Liver (tissue), 9 donors: ENCODE data around the gene XYLB. TPM values are rescaled to one million over a fixed set of nuclear protein-coding genes. Genes with fewer than 3 reads are reported as not detected.

ENCODE experiments used
- DNase-seq: peaks from one replicate; pipeline ENCODE4 v3.0.0-alpha.2; 2017; ENCODE audit warnings: low spot score
- H3K27ac ChIP-seq, 2 donors: one replicate each; pipeline ENCODE4 v1.7.0; 2013; ENCODE audit warnings: inconsistent platforms in 2 of 2, low read length in 2 of 2, control low read depth in 1 of 2, low read depth in 1 of 2, mild to moderate bottlenecking in 1 of 2
- H3K27me3 ChIP-seq, 4 donors: one replicate each; pipeline versions ENCODE4 v1.6.1 to v1.7.0; 2013; ENCODE audit warnings: low read length in 3 of 4, inconsistent platforms in 1 of 4, mild to moderate bottlenecking in 1 of 4, moderate library complexity in 1 of 4; ENCODE audit not compliant: control insufficient read depth in 4 of 4, insufficient read depth in 4 of 4
- H3K36me3 ChIP-seq, 4 donors: one replicate each; pipeline versions ENCODE4 v1.6.1 to v1.7.0; 2013; ENCODE audit warnings: low read length in 3 of 4, mild to moderate bottlenecking in 3 of 4, low read depth in 1 of 4, moderate library complexity in 1 of 4; ENCODE audit not compliant: control insufficient read depth in 4 of 4, insufficient read depth in 3 of 4
- H3K4me1 ChIP-seq, 4 donors: one replicate each; pipeline versions ENCODE4 v1.6.1 to v1.7.0; 2013; ENCODE audit warnings: low read length in 3 of 4, mild to moderate bottlenecking in 3 of 4, moderate library complexity in 1 of 4; ENCODE audit not compliant: control insufficient read depth in 4 of 4, insufficient read depth in 4 of 4
- H3K4me3 ChIP-seq, 3 donors: one replicate each; pipeline versions ENCODE4 v1.6.1 to v1.7.0; 2013; ENCODE audit warnings: low read length in 3 of 3, control low read depth in 1 of 3, low read depth in 1 of 3, mild to moderate bottlenecking in 1 of 3
- H3K9ac ChIP-seq, 2 donors: one replicate each; pipeline ENCODE4 v1.7.0; 2013; ENCODE audit warnings: low read length in 2 of 2, mild to moderate bottlenecking in 2 of 2, moderate library complexity in 2 of 2, control low read depth in 1 of 2, low read depth in 1 of 2
- H3K9me3 ChIP-seq, 4 donors: one replicate each; pipeline versions ENCODE4 v1.6.1 to v1.7.0; 2013; ENCODE audit warnings: low read length in 3 of 4; ENCODE audit not compliant: control insufficient read depth in 4 of 4
- EGR1 ChIP-seq, 2 donors: IDR thresholded peaks; 2 replicates each; pipeline ENCODE4 v1.6.1; 2016 to 2018; ENCODE audit warnings: antibody characterized with exemption in 2 of 2, low read depth in 2 of 2
- FOXA1 ChIP-seq: IDR thresholded peaks from 2 replicates; pipeline ENCODE4 v1.6.1; 2016; ENCODE audit warnings: antibody characterized with exemption
- GABPA ChIP-seq, 2 donors: IDR thresholded peaks in 1 of 2; conservative IDR thresholded peaks in 1 of 2; 2 replicates each; pipeline ENCODE4 v1.6.1; 2016; ENCODE audit warnings: antibody characterized with exemption in 2 of 2, mild to moderate bottlenecking in 1 of 2, moderate library complexity in 1 of 2
- HNF4G ChIP-seq: IDR thresholded peaks from 2 replicates; pipeline ENCODE4 v1.6.1; 2016; ENCODE audit warnings: antibody characterized with exemption
- JUND ChIP-seq, 2 donors: IDR thresholded peaks; 2 replicates each; pipeline ENCODE4 v1.6.1; 2016; ENCODE audit warnings: antibody characterized with exemption in 2 of 2
- NR2F2 ChIP-seq: IDR thresholded peaks from 2 replicates; pipeline ENCODE4 v1.6.1; 2016; ENCODE audit warnings: antibody characterized with exemption
- RAD21 ChIP-seq, 2 donors: IDR thresholded peaks; 2 replicates each; pipeline ENCODE4 v1.6.1; 2016; ENCODE audit warnings: antibody characterized with exemption in 2 of 2, mild to moderate bottlenecking in 2 of 2
- RXRA ChIP-seq, 2 donors: IDR thresholded peaks; 2 replicates each; pipeline ENCODE4 v1.6.1; 2017 to 2018; ENCODE audit warnings: antibody characterized with exemption in 2 of 2, mild to moderate bottlenecking in 1 of 2
- TAF1 ChIP-seq: conservative IDR thresholded peaks from 2 replicates; pipeline ENCODE4 v1.6.1; 2016; ENCODE audit warnings: antibody characterized with exemption, mild to moderate bottlenecking
- YY1 ChIP-seq: IDR thresholded peaks from 2 replicates; pipeline ENCODE4 v1.6.1; 2016; ENCODE audit warnings: antibody characterized with exemption, mild to moderate bottlenecking
- WGBS: extraction: QIAGEN DNeasy Blood & Tissue Kit; methylation state at CpG from one replicate; pipeline ENCODE4 v1.1.7; 2013; 5-methylcytosine and 5-hydroxymethylcytosine counted together
- polyA plus RNA-seq, 2 donors: library from polyadenylated mRNA; stranded (reverse) in 1 of 2; unstranded in 1 of 2; fragments of 200-250 nt in 1 of 2; fragments of >200 nt in 1 of 2; fragmentation: Nextera tagmentation in 1 of 2; extraction: Ambion mirVana in 1 of 2; gene quantifications; one replicate each; pipeline versions ENCODE4 v1.2.1 to v1.2.3, GENCODE V29; 2013 to 2015
- total RNA-seq, 2 donors: library from RNA; depleted of rRNA; stranded (reverse); fragments of >200 nt; gene quantifications; one replicate each; pipeline ENCODE4 v1.2.3, GENCODE V29; 2014
- TF ChIP-seq, protein P1 (sequence below): fragments of 150-350 bp; IDR thresholded peaks from 2 replicates; pipeline ENCODE4 v1.5.1; 2017; ENCODE audit warnings: improper control_type of control experiment, low read depth, low read length; ENCODE audit not compliant: missing input control
- TF ChIP-seq, protein P2 (sequence below): IDR thresholded peaks from 2 replicates; pipeline ENCODE4 v1.6.1; 2016; ENCODE audit warnings: antibody characterized with exemption, mild to moderate bottlenecking
- TF ChIP-seq, protein P3 (sequence below): IDR thresholded peaks from 2 replicates; pipeline ENCODE4 v1.6.1; 2016; ENCODE audit warnings: antibody characterized with exemption
- TF ChIP-seq, protein P4 (sequence below): IDR thresholded peaks from 2 replicates; pipeline ENCODE4 v1.6.1; 2016; ENCODE audit warnings: antibody characterized with exemption
- TF ChIP-seq, protein P5 (sequence below): IDR thresholded peaks from 2 replicates; pipeline ENCODE4 v1.6.1; 2016; ENCODE audit warnings: antibody characterized with exemption
- donor health status: healthy.
- donor health status: healthy.
- donor health status: healthy.
- donor health status: healthy.
- donor health status: healthy.

The XYLB gene
- total and polyA plus RNA-seq, 4 donors: 14.2 to 51.5 (median 18.0) TPM

DNA sequence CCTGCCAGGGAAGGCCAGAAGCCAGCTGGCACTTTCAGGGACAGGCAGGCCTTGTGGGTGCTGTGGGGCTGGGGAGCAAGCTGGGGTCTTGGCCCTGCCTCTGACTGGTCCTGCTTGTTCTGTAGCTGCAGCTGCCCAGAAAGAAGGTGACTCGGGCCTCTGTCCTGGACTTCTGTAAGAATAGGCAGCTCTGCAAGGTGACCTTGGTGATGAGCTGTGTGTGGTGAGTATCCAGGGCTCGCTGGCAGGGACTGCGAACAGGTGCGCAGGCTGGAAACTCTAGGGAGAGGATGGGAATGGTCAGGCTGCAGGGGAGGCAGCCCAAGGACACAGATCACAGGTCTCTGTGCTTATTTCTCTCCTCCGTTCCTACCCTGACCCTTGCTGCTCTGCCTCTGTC is 33.3 kb upstream of the XYLB start:
- Histone ChIP-seq H3K27me3 (no peaks in the 10 kb centered on the region), H3K4me3 (no peak overlapping the region), H3K9ac (no peak overlapping the region), H3K27ac (no peak overlapping the region), H3K9me3 (no peaks in the 10 kb centered on the region), H3K36me3 (no peaks in the 10 kb centered on the region), H3K4me1 (no peaks in the 10 kb centered on the region)
- WGBS: 95% methylated on average over 5 of the region's 5 CpGs
- no peak for TF ChIP-seq RAD21 (IDR thresholded peaks at IDR 0.05)
- TF ChIP-seq, protein P1, sequence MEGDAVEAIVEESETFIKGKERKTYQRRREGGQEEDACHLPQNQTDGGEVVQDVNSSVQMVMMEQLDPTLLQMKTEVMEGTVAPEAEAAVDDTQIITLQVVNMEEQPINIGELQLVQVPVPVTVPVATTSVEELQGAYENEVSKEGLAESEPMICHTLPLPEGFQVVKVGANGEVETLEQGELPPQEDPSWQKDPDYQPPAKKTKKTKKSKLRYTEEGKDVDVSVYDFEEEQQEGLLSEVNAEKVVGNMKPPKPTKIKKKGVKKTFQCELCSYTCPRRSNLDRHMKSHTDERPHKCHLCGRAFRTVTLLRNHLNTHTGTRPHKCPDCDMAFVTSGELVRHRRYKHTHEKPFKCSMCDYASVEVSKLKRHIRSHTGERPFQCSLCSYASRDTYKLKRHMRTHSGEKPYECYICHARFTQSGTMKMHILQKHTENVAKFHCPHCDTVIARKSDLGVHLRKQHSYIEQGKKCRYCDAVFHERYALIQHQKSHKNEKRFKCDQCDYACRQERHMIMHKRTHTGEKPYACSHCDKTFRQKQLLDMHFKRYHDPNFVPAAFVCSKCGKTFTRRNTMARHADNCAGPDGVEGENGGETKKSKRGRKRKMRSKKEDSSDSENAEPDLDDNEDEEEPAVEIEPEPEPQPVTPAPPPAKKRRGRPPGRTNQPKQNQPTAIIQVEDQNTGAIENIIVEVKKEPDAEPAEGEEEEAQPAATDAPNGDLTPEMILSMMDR: no peak
- TF ChIP-seq, protein P2, sequence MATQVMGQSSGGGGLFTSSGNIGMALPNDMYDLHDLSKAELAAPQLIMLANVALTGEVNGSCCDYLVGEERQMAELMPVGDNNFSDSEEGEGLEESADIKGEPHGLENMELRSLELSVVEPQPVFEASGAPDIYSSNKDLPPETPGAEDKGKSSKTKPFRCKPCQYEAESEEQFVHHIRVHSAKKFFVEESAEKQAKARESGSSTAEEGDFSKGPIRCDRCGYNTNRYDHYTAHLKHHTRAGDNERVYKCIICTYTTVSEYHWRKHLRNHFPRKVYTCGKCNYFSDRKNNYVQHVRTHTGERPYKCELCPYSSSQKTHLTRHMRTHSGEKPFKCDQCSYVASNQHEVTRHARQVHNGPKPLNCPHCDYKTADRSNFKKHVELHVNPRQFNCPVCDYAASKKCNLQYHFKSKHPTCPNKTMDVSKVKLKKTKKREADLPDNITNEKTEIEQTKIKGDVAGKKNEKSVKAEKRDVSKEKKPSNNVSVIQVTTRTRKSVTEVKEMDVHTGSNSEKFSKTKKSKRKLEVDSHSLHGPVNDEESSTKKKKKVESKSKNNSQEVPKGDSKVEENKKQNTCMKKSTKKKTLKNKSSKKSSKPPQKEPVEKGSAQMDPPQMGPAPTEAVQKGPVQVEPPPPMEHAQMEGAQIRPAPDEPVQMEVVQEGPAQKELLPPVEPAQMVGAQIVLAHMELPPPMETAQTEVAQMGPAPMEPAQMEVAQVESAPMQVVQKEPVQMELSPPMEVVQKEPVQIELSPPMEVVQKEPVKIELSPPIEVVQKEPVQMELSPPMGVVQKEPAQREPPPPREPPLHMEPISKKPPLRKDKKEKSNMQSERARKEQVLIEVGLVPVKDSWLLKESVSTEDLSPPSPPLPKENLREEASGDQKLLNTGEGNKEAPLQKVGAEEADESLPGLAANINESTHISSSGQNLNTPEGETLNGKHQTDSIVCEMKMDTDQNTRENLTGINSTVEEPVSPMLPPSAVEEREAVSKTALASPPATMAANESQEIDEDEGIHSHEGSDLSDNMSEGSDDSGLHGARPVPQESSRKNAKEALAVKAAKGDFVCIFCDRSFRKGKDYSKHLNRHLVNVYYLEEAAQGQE: no peak
- TF ChIP-seq TAF1: no peak
- TF ChIP-seq RXRA (IDR thresholded peaks at IDR 0.05): no peak
- TF ChIP-seq NR2F2: no peak
- no peak for TF ChIP-seq JUND (IDR thresholded peaks at IDR 0.05)
- TF ChIP-seq GABPA (IDR thresholded peaks at IDR 0.05 in 1 of 2, conservative IDR thresholded peaks at IDR 0.05 in 1 of 2): no peak
- no peak for TF ChIP-seq FOXA1
- TF ChIP-seq EGR1 (IDR thresholded peaks at IDR 0.05; ENCODE audit: low read depth in 2 of 2): no peak
- TF ChIP-seq, protein P3, sequence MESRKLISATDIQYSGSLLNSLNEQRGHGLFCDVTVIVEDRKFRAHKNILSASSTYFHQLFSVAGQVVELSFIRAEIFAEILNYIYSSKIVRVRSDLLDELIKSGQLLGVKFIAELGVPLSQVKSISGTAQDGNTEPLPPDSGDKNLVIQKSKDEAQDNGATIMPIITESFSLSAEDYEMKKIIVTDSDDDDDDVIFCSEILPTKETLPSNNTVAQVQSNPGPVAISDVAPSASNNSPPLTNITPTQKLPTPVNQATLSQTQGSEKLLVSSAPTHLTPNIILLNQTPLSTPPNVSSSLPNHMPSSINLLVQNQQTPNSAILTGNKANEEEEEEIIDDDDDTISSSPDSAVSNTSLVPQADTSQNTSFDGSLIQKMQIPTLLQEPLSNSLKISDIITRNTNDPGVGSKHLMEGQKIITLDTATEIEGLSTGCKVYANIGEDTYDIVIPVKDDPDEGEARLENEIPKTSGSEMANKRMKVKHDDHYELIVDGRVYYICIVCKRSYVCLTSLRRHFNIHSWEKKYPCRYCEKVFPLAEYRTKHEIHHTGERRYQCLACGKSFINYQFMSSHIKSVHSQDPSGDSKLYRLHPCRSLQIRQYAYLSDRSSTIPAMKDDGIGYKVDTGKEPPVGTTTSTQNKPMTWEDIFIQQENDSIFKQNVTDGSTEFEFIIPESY: no peak
- no peak for TF ChIP-seq YY1
- TF ChIP-seq, protein P4, sequence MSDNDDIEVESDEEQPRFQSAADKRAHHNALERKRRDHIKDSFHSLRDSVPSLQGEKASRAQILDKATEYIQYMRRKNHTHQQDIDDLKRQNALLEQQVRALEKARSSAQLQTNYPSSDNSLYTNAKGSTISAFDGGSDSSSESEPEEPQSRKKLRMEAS: no peak
- DNase-seq: no peak

DNA sequence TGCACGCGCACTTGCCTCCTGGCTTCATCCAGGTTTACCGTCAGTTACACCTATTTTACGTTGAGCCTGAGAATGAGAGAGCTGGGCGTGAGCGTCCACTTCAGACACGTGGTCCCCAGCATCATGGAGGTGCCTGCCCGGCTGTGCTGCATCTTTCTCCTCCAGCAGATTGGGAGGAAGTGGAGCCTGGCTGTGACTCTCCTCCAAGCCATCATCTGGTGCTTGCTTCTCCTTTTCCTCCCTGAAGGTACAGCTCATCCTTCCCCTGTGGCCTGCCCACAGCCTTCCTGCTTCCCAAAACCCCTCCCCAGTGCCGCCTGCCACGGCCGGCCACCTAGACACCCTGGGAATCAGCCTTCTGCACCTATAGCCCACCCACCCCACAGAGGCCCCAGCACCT is 32.9 kb upstream of the XYLB start:
- H3K27ac ChIP-seq: no peak overlapping the region
- no peak overlapping the region for H3K4me3 ChIP-seq
- no peak for DNase-seq
- TF ChIP-seq, protein P2: no peak
- TF ChIP-seq, protein P4: no peak
- TF ChIP-seq, protein P5, sequence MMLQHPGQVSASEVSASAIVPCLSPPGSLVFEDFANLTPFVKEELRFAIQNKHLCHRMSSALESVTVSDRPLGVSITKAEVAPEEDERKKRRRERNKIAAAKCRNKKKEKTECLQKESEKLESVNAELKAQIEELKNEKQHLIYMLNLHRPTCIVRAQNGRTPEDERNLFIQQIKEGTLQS: no peak
- no peak for TF ChIP-seq JUND (IDR thresholded peaks at IDR 0.05)
- TF ChIP-seq HNF4G: no peak
- TF ChIP-seq FOXA1: no peak
- TF ChIP-seq RXRA (IDR thresholded peaks at IDR 0.05): no peak
- TF ChIP-seq RAD21 (IDR thresholded peaks at IDR 0.05): no peak
- no peaks in the 10 kb centered on the region for H3K4me1 ChIP-seq
- H3K9me3 ChIP-seq: no peaks in the 10 kb centered on the region
- WGBS: 85% methylated on average over 11 of the region's 11 CpGs
- no peaks in the 10 kb centered on the region for H3K36me3 ChIP-seq
- H3K9ac ChIP-seq: no peak overlapping the region
- no peaks in the 10 kb centered on the region for H3K27me3 ChIP-seq
